Measurements from ENCODE around the gene CREB5.

- no peak for TF ChIP-seq POLR2AphosphoS5 (IDR thresholded peaks at IDR 0.05; ENCODE audit: low read depth, low read length)
- no peak for TF ChIP-seq TAF1 (IDR thresholded peaks at IDR 0.05; ENCODE audit: borderline replicate concordance, insufficient read depth, low read length)
Measured at GRCh38 chr7:28729281-28729680, 317.0 kb downstream of the CREB5 start.
